Colonic mucosa (tissue), 4 donors: Measurements from ENCODE around the gene NYAP1. TPM values are rescaled to one million over a fixed set of nuclear protein-coding genes. Genes with fewer than 3 reads are reported as not detected.
"Not testable (repeated sequence)": the region's sequence is repeated elsewhere in the genome, so short reads cannot be mapped to it uniquely, and the experiment has no call there.

Experiments used
- DNase-seq: peaks from one replicate; pipeline ENCODE4 v3.0.0-alpha.2; 2020
- H3K27ac ChIP-seq: fragments of 200-600 bp; one replicate; pipeline ENCODE4 v1.8.0; 2021
- H3K27me3 ChIP-seq: fragments of 200-600 bp; one replicate; pipeline ENCODE4 v1.8.0; 2021
- H3K36me3 ChIP-seq: fragments of 200-600 bp; one replicate; pipeline ENCODE4 v1.8.0; 2021
- H3K4me1 ChIP-seq: fragments of 200-600 bp; one replicate; pipeline ENCODE4 v1.8.0; 2021; ENCODE audit warnings: mild to moderate bottlenecking
- H3K4me3 ChIP-seq: fragments of 200-600 bp; one replicate; pipeline ENCODE4 v1.8.0; 2021
- H3K9ac ChIP-seq, 2 donors: one replicate each; pipeline ENCODE4 v1.7.0; 2013; ENCODE audit warnings: control low read depth in 2 of 2, low read depth in 2 of 2, low read length in 2 of 2
- H3K9me3 ChIP-seq: fragments of 200-600 bp; one replicate; pipeline ENCODE4 v1.8.0; 2021
- intact Hi-C: fragments of 100-400 bp; cut with DNase I; formaldehyde crosslinking; loops from one replicate; pipeline ENCODE4 v1.14.1; 2022
- total RNA-seq, 2 donors: library from RNA; stranded (reverse); fragmentation: NEBNext Ultra II Directional in 1 of 2; extraction: Animal tissue kit (Norgen Biotek cat#: 25700) in 1 of 2; gene quantifications; one replicate each; pipeline ENCODE4 v1.2.1, GENCODE V29; 2021
- TF ChIP-seq, protein P1 (sequence below): fragments of 200-600 bp; IDR thresholded peaks from one replicate; pipeline ENCODE4 v1.8.0; 2022; ENCODE audit warnings: antibody characterized with exemption, mild to moderate bottlenecking
- donor health status: healthy.
- donor health status: DM: no; HTN: no; CAD: no.
- donor health status: DM: no; HTN: no; CAD: no.

NYAP1 gene
- total RNA-seq, 2 donors from 2014 or later: 0.44 to 0.69 TPM

DNA sequence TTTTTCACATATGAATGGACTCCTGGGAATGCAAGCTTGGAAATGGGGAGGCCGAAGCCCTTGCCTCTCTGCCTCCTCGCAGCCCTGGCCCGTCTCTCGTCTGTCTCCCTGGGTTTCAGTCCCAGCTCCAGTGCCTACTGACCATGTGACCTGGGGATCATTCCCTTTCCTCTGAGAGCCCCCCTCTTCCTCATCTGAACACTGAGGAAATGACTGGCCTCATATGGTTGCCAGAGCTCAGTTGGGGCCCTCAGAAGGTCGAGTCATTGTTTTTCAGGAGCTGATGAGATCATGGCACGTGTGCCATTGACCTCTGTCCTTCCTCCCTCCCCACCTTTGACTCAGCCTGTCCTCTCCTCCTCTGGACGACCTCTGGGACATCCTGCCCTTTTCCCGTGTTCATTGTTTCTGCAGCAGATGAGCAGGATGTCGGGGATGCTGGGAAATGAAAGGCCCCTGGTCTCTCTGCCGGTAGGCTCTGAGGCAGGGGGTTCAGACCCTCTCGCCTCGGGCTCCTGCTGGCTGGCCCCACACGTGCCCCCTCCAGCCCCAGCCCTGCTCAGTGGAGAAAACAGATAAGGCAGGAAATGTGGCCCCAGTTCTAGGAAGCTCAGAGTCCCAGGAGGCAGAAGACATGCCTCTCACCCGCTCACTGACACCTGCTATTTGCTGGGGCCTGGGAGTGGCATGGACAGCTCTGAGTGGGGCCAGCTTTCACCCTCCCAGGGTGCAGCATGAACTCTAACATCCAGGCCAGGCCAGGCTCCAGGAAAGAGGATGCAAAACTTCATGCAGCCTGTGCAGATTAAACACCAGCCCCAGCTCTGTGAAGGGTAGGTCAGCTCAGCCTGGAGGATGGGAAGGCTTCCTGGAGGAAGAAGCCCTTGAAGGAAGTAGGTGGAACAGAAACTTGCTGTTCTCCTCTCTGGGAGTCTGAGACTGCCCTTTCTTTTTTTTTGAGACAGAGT lies 39.1 kb upstream of the NYAP1 start:
- DNase-seq: no peak

DNA sequence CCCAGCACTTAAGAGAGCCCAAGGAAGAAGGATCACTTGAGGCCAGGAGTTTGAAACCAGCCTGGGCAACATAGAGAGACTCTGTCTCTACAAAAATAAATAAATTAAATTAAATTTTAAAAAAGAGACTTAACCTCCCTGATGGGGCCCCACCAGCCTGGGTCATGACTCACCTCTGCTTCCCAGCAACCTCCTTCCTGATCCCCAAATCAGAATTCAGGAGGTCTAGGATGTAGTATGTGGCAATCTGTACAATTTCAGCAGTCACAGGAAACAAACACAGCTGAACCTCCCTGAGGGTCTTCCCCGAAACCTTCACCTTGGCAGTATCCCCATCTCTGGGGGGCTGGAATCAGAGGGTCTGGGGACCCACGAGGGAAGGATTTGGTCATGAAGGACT lies 37.7 kb upstream of the NYAP1 start:
- TF ChIP-seq, protein P1, sequence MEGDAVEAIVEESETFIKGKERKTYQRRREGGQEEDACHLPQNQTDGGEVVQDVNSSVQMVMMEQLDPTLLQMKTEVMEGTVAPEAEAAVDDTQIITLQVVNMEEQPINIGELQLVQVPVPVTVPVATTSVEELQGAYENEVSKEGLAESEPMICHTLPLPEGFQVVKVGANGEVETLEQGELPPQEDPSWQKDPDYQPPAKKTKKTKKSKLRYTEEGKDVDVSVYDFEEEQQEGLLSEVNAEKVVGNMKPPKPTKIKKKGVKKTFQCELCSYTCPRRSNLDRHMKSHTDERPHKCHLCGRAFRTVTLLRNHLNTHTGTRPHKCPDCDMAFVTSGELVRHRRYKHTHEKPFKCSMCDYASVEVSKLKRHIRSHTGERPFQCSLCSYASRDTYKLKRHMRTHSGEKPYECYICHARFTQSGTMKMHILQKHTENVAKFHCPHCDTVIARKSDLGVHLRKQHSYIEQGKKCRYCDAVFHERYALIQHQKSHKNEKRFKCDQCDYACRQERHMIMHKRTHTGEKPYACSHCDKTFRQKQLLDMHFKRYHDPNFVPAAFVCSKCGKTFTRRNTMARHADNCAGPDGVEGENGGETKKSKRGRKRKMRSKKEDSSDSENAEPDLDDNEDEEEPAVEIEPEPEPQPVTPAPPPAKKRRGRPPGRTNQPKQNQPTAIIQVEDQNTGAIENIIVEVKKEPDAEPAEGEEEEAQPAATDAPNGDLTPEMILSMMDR: no peak
- no peaks in the 10 kb centered on the region for H3K4me1 ChIP-seq
- no peak overlapping the region for H3K9ac ChIP-seq
- intact Hi-C loops: no loop called here
- H3K9me3 ChIP-seq: no peaks in the 10 kb centered on the region
- H3K27me3 ChIP-seq: no peaks in the 10 kb centered on the region
- H3K27ac ChIP-seq: no peak overlapping the region
- H3K4me3 ChIP-seq: no peak overlapping the region
- DNase-seq: no peak
- H3K36me3 ChIP-seq: no peaks in the 10 kb centered on the region

More for the DNA sequence above, 39.1 kb upstream of the NYAP1 start:
- TF ChIP-seq, protein P1: no peak
- intact Hi-C loops: no loop called here
- H3K36me3 ChIP-seq: no peaks in the 10 kb centered on the region
- no peak overlapping the region for H3K4me3 ChIP-seq
- H3K4me1 ChIP-seq: no peaks in the 10 kb centered on the region
- peak overlapping the region; percentile 34 to 35 for H3K9ac ChIP-seq
- H3K27me3 ChIP-seq: no peaks in the 10 kb centered on the region
- H3K27ac ChIP-seq: no peak overlapping the region
- H3K9me3 ChIP-seq: no peaks in the 10 kb centered on the region

DNA sequence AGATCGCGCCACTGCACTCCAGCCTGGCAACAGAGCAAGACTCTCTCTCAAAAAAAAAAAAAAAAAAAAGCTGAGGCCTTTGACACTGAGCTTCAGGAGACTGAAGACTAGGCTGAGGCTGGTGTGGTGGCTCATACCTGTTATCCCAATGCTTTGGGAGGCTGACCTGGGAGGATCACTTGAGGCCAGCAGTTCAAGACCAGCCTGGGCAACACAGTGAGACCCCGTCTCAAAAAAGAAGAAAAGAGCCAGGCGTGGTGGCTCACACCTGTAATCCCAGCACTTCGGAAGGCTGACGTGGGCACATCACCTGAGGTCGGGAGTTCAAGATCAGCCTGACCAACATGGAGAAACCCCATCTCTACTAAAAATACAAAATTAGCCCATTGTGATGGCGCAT lies 36.4 kb upstream of the NYAP1 start:
- H3K27ac ChIP-seq, H3K27me3 ChIP-seq, H3K4me3 ChIP-seq, H3K4me1 ChIP-seq, H3K9ac ChIP-seq, H3K36me3 ChIP-seq, DNase-seq, H3K9me3 ChIP-seq, intact Hi-C loops: not testable (repeated sequence)

DNA sequence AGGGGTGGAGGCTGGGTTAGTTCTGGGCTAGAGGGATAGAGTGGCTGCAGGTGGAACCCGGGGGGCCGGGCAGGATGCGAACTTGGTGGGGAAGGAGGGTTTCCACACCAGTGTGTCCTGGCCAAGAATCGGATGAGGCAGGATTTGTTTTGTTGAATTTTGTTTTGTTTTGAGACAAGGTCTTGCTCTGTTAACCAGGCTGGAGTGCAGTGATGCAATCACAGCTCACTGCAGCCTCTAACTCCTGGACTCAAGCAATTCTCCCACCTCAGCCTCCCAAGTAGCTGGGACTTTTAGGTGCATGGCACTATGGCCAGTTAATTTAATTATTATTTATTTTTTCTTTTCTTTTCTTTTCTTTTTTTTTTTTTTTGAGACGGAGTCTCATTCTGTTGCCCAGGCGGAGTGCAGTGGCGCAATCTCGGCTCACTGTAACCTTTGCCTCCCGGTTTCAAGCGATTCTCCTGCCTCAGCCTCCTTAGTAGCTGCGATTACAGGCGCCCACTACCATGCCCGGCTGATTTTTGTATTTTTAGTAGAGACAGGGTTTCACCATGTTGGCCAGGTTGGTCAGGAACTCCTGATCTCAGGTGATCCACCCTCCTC lies 34.4 kb upstream of the NYAP1 start:
- Histone ChIP-seq H3K9me3 (no peaks in the 10 kb centered on the region), H3K27me3 (no peaks in the 10 kb centered on the region), H3K9ac (no peak overlapping the region), H3K27ac (no peak overlapping the region), H3K36me3 (no peaks in the 10 kb centered on the region), H3K4me3 (no peak overlapping the region), H3K4me1 (no peaks in the 10 kb centered on the region)
- intact Hi-C loops: no loop called here
- DNase-seq: no peak
- TF ChIP-seq, protein P1: no peak

DNA sequence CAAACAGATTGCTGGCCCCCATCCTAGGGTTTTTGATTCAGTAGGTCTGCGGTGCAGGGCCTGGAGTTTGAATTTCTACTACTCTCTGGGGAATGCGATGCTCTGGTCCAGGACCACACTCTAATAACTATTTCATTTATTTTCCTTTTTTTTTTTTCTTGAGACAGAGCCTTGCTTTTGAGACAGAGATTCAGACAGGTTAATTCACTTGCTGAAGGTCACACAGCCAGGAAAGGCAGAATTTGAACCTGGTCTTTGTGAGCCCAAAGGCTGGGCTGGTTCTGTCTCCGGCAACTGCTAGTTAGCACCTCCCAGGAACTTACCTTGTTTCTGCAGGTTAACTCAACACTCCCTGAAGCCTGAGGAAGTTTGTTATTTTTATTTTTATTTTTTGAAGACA lies 31.2 kb upstream of the NYAP1 start:
- no peak overlapping the region for H3K27ac ChIP-seq
- intact Hi-C loops: no loop called here
- no peaks in the 10 kb centered on the region for H3K27me3 ChIP-seq
- DNase-seq: no peak
- TF ChIP-seq, protein P1: no peak
- H3K9me3 ChIP-seq: no peaks in the 10 kb centered on the region
- no peaks in the 10 kb centered on the region for H3K36me3 ChIP-seq
- no peak overlapping the region for H3K4me3 ChIP-seq
- H3K4me1 ChIP-seq: no peaks in the 10 kb centered on the region
- H3K9ac ChIP-seq: no peak overlapping the region

DNA sequence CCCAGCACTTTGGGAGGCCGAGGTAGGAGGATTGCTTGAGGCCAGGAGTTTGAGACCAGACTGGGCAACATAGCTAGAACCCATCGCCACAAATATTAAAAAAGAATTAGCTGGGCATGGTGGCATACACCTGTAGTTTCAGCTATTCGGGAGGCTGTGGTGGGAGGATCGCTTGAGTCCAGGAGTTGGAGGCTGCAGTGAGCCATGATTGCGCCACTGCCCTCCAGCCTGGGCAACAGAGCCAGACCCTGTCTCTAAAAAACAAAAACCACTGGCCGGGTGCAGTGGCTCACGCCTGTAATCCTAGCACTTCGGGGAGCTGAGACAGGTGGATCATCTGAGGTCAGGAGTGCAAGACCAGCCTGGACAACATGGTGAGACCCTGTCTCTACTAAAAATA lies 29.9 kb upstream of the NYAP1 start:
- H3K27ac ChIP-seq, H3K36me3 ChIP-seq, DNase-seq, H3K9me3 ChIP-seq, H3K4me1 ChIP-seq, H3K4me3 ChIP-seq, H3K9ac ChIP-seq, H3K27me3 ChIP-seq, intact Hi-C loops: not testable (repeated sequence)
